HG02970 (cell line): ENCODE data around the gene FOXB1.

ENCODE experiments used
- ATAC-seq: cut with Tn5 transposase; IDR thresholded peaks from one replicate; pipeline ENCODE4 v1.9.1; 2021; ENCODE audit warnings: mild to moderate bottlenecking, moderate library complexity, moderate number of reproducible peaks; ENCODE audit not compliant: unreplicated experiment, low FRiP score

Gene FOXB1

GRCh38 chr15:60012695-60013094 lies 8.6 kb downstream of the FOXB1 start:
- ATAC-seq, result no peak

DNA sequence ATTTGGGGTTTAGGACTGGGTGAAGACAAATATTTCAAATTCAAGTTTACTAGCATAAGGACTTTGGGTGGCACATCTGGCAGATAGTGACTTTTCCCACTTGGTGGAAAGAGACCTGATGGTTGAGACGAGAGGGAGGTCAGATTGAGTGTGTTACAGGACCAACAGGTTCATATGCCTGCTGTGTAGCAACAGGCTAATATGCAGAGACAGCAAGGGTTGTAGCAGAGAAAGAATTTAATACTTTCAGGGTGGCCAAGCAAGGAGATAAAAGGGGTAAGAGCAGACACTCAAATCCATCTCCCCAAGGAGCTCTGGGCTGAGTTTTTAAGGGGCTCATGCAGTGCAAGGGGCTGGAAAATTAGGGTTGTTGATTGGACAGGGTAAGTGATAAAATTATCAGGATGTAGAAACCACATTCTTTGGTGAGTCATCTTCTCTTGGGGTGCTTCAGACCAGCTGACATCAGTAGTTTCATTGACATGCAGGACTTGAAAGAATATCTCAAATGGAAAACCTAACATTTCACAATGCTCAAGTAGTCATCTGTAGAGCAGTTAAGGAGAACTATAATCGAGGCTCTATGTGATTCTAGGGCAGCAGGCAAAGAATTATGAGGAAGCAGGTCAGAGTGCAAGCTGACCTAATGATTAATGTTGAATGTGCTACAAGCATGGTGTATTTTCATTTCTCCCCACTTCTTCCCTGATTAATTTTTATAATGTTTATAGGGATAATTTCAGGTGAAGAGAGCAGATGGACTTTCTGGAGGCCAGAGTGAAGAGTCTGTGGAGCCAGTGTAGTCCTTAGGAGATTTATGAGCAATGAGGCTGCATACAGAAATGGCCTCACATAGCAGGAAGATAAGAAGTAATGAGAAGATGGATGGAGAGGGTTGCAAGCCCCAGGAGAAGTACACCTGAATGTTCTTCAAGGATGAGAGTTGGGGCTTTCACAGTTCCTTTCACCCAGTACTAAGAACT lies 13.7 kb downstream of the FOXB1 start:
- no peak for ATAC-seq

DNA sequence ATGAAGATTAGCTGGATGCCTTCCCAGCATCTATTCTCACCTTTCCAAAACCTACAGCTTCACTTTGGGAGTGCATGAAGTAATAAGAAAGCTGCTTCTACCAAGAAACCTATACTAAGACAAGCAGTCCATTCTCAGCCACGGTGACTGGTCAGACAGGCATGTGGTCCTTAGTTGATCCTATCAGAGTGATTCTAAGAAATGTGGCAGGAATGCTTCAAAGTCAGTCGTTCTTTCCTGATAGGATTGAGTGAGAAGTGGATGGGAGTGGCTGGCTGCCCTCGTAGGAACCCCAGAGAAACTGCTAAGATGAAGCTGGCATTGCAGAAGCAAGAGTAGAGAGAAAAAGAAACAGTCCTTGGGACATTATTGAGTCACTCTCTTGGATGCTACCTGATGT lies 16.6 kb downstream of the FOXB1 start:
- ATAC-seq, result no peak

DNA sequence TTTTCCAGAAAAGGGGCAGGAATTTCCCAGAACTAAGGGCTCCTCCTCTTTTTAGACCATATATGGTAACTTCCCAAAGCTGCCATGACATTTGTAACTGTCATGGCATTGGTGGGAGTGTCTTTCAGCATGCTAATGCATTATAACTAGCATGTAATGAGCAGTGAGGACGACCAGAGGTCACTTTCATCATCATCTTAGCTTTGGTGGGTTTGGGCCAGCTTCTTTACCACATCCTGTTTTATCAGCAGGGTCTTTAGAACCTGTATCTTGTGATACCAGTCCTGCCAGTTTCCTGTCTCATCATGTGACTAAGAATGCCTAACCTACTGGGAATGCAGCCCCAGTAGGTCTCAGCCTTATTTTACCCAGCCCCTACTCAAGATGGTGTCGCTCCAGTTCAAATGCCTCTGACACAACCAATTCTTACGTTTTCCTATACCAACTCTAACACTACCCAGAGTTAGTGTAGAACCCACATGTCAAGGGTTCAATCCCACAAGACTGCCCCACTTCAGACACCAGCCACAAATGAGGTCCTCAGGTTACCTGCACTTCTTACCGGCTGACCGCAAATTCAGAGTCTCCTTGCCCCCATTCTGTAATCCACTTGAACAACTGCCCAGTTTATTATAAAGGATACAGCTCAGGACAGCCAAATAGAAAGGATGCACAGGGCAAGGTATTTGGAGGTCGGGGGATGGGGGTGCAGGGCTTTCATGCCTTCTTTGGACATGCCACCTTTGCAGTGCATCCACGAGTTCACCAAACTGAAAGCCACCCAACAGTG lies 17.7 kb downstream of the FOXB1 start:
- ATAC-seq, result no peak

- ATAC-seq, result no peak
These were observed 18.2 kb downstream of the FOXB1 start for GRCh38 chr15:60022379-60022741.

DNA sequence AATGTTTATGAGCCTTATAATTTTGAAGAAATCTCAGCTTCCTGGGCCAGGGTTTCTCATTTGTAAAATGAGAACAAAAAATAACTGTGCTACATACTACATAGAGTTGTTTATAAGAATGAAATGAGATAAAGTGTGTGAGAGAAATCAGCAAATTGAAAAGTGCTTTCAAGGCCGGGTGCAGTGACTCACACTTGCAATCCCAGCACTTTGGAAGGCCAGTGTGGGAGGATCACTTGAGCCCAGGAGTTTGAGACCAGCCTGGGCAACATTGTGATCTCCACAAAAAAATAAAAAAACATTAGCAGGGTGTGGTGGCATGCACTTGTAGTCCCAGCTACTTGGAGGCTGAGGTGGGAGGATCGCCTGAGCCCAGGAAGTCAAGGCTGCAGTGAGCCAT lies 22.4 kb downstream of the FOXB1 start:
- ATAC-seq, result no peak

- no peak for ATAC-seq
These were observed 31.2 kb downstream of the FOXB1 start for GRCh38 chr15:60035344-60035743.

DNA sequence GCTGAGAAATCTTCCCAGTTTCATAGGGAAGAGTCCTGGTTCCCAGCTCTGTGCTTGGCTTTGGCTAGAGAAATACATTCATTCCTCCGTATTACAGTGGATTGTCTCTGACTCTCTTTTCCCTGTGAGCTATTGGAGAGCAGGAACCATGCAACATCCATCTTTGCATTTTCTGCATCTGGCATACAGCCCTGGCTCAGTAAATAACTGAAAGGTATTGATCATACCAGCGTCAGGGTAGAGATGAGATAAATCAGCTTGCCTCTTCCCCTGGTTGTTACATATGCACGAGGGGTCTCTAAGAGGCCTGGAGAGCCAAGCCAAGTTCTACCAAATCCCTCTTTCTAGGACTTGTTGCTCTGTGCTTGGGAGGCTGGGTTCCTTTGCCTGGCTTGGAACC lies 35.2 kb downstream of the FOXB1 start:
- ATAC-seq, result no peak

DNA sequence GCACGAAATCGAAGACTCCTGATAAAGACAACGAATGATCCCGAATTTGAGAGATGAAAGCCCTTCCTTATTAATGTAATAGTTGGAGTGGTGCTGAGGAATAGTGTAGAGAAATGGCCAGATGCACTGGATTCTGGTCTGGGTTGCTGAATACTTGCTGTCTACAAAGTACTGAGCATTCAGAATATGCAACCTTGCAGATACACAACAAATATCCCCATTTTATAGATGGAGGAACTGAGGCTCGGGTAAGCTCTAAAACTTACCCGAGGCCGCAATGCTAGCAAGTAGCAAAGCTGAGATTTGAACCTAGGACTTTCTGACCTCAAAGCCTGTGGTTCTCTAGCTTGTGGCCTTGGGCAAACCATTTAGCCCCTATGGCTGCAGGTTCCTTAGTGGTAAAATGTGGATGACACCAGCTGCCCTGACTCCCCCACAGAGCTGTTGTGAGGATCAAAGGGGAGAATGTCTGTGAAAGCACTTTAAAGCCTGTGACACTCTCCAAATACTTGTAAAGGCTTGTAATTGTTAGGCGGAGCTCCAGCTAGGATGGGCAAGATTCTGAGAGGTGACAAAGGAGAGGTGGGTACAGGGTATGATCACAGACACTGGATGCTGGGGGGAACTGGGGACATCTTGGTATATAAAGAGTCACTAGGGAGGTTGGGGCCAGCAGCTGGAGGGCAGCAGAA lies 39.8 kb downstream of the FOXB1 start:
- ATAC-seq, result no peak

GRCh38 chr15:60044636-60045270 lies 40.6 kb downstream of the FOXB1 start:
- ATAC-seq, result no peak

DNA sequence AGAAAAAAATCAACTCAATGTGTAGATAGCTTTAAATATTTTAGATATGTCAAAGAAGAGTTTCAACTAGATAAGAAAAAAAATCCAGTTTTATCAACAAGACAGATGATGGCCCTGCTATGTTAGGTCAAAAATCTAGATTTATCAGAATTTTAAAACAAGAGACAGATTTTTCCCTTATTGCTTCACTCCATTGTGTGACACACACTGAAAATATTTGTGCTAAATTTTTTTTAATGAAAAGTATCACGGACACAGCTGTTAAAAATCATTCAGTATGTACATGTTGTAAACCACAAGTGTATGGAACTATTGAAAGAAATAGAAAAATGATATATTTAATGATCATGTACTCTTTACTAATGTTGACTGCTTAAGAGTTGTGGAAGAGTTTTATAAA lies 43.6 kb downstream of the FOXB1 start:
- ATAC-seq, result no peak

DNA sequence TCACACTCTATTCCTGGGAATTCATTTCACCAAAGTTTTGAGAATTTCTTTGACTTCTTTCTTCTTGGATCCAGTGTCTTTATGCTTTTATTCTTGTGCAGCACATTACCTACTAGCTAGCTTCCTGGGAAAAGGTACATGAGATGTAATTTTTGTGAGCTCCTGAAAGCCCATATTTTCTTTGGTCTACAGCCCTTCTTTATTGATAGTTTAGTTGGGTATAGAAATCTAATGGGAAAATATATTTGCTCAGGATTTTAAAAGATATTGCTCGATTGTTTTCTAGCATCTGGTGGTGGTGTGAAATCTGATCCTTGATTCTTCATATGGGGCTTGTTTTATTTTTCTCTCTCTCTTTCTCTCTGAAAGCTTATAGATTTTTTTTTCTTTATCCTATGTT lies 45.8 kb downstream of the FOXB1 start:
- no peak for ATAC-seq

DNA sequence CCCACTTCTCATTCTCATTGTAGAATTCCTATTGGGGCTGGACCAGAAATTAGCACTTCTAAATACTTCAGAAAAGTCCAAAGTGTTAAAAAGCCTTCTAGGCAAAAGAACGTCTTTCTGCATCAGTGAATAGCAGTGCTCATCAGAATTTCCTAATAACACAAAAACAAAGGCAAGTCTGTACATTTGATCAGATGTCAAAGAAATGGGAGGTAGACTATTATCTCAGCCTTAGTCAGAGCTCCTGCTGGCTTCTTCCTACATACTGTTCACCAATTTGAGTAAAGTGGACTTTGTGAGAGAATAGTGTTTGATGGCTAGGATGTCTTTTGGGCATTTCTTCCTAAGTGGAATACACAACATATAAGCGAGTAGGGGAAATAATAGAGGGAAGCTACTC lies 48.7 kb downstream of the FOXB1 start:
- no peak for ATAC-seq

GRCh38 chr15:60054472-60054871 lies 50.4 kb downstream of the FOXB1 start:
- ATAC-seq, result no peak
